Measurements from ENCODE around the gene CENPX.

The CENPX gene

GRCh38 chr17:82008941-82009405 is 13.7 kb downstream of the CENPX start:
- H3K4me3 ChIP-seq (ENCODE audit: low read depth, low read length): no peak overlapping the region
- TF ChIP-seq CTCF (IDR thresholded peaks at IDR 0.05; ENCODE audit: borderline replicate concordance, insufficient read depth, low read depth, low read length): no peak

GRCh38 chr17:82008258-82008940 is 14.3 kb downstream of the CENPX start:
- no peak overlapping the region for H3K4me3 ChIP-seq (ENCODE audit: low read depth, low read length)
- no peak for TF ChIP-seq CTCF (IDR thresholded peaks at IDR 0.05; ENCODE audit: borderline replicate concordance, insufficient read depth, low read depth, low read length)

- H3K4me3 ChIP-seq (ENCODE audit: low read depth, low read length): no peak overlapping the region
- no peak for TF ChIP-seq CTCF (IDR thresholded peaks at IDR 0.05; ENCODE audit: borderline replicate concordance, insufficient read depth, low read depth, low read length)
These were observed 15.0 kb downstream of the CENPX start for GRCh38 chr17:82007495-82008257.

GRCh38 chr17:82007228-82007494 is 15.5 kb downstream of the CENPX start:
- H3K4me3 ChIP-seq (ENCODE audit: low read depth, low read length): no peak overlapping the region
- no peak for TF ChIP-seq CTCF (IDR thresholded peaks at IDR 0.05; ENCODE audit: borderline replicate concordance, insufficient read depth, low read depth, low read length)

GRCh38 chr17:82006468-82007227 is 16.0 kb downstream of the CENPX start:
- TF ChIP-seq CTCF (IDR thresholded peaks at IDR 0.05; ENCODE audit: borderline replicate concordance, insufficient read depth, low read depth, low read length): no peak
- no peak overlapping the region for H3K4me3 ChIP-seq (ENCODE audit: low read depth, low read length)

GRCh38 chr17:82005701-82006348 is 16.9 kb downstream of the CENPX start:
- no peak for TF ChIP-seq CTCF (IDR thresholded peaks at IDR 0.05; ENCODE audit: borderline replicate concordance, insufficient read depth, low read depth, low read length)

More at GRCh38 chr17:82005701-82006348, 16.9 kb downstream of the CENPX start:
- no peak overlapping the region for H3K4me3 ChIP-seq (ENCODE audit: low read depth, low read length)

Data from GM12875 (cell line).